Measurements from ENCODE around the gene TNRC6C. TPM values are rescaled to one million over a fixed set of nuclear protein-coding genes. Genes with fewer than 3 reads are reported as not detected.

The TNRC6C gene
- total RNA-seq, 3 donors from 2014 or later (not counting 1 experiment from before 2014, with no cell fraction given) = 74.3 to 100 (median 76.3) TPM

GRCh38 chr17:77923776-77924513 lies 34.6 kb upstream of the TNRC6C start:
- Histone ChIP-seq H3K27ac (ENCODE audit: low read length) (no peak overlapping the region), H3K9me3 (ENCODE audit: control insufficient read depth, insufficient read depth, low read length) (no peaks in the 10 kb centered on the region), H3K4me3 (ENCODE audit: low read length) (no peak overlapping the region), H3K36me3 (ENCODE audit: control insufficient read depth, insufficient read depth, low read length) (no peaks in the 10 kb centered on the region), H3K4me1 (ENCODE audit: control insufficient read depth, insufficient read depth, low read length) (peaks cover 2% of the 10 kb centered on the region), H3K27me3 (ENCODE audit: control insufficient read depth, insufficient read depth, low read length) (no peaks in the 10 kb centered on the region)
- Mint-ChIP-seq H3K4me1 (peaks cover 0 to 14% of the 10 kb centered on the region in 2 donors), H3K36me3 (no peaks in the 10 kb centered on the region), H3K27ac (no peak overlapping the region), H3K4me3 (no peak overlapping the region), H3K9me3 (no peaks in the 10 kb centered on the region), H3K27me3 (ENCODE audit: low read depth in 2 of 2) (peaks cover 9 to 11% of the 10 kb centered on the region in 2 donors)
- 76% methylated on average over 10 of the region's 10 CpGs for WGBS (ENCODE audit: insufficient coverage)
- intact Hi-C loops (cut with micrococcal nuclease) = no loop called here
- ATAC-seq (no peak), DNase-seq (no peak)
- TF ChIP-seq CTCF (IDR thresholded peaks at IDR 0.05) = no peak

GRCh38 chr17:77924757-77925336 lies 33.7 kb upstream of the TNRC6C start:
- intact Hi-C loops (cut with micrococcal nuclease) = no loop called here
- no peaks in the 10 kb centered on the region for H3K9me3 Mint-ChIP-seq
- 77% methylated on average over 13 of the region's 14 CpGs for whole genome bisulfite sequencing (ENCODE audit: insufficient coverage)
- Histone ChIP-seq H3K36me3 (ENCODE audit: control insufficient read depth, insufficient read depth, low read length) (no peaks in the 10 kb centered on the region), H3K27me3 (ENCODE audit: control insufficient read depth, insufficient read depth, low read length) (no peaks in the 10 kb centered on the region), H3K27ac (ENCODE audit: low read length) (no peak overlapping the region), H3K4me3 (ENCODE audit: low read length) (no peak overlapping the region), H3K4me1 (ENCODE audit: control insufficient read depth, insufficient read depth, low read length) (peaks cover 10% of the 10 kb centered on the region), H3K9me3 (ENCODE audit: control insufficient read depth, insufficient read depth, low read length) (no peaks in the 10 kb centered on the region)
- H3K4me1 Mint-ChIP-seq = peaks cover 0 to 18% of the 10 kb centered on the region in 2 donors
- DNase-seq = no peak
- H3K27ac Mint-ChIP-seq = no peak overlapping the region
- H3K27me3 Mint-ChIP-seq (ENCODE audit: low read depth in 2 of 2) = peaks cover 0 to 2% of the 10 kb centered on the region in 2 donors
- no peak for ATAC-seq
- H3K36me3 Mint-ChIP-seq = no peaks in the 10 kb centered on the region
- H3K4me3 Mint-ChIP-seq = no peak overlapping the region
- TF ChIP-seq CTCF (IDR thresholded peaks at IDR 0.05) = no peak

GRCh38 chr17:77925831-77926543 lies 32.5 kb upstream of the TNRC6C start:
- H3K36me3 Mint-ChIP-seq = no peaks in the 10 kb centered on the region
- H3K9me3 Mint-ChIP-seq = no peaks in the 10 kb centered on the region
- TF ChIP-seq CTCF (IDR thresholded peaks at IDR 0.05) = no peak
- H3K27me3 Mint-ChIP-seq (ENCODE audit: low read depth in 2 of 2) = peaks cover 0 to 3% of the 10 kb centered on the region in 2 donors
- peaks cover 0 to 20% of the 10 kb centered on the region in 2 donors for H3K4me1 Mint-ChIP-seq
- ATAC-seq (no peak), DNase-seq (no peak)
- Histone ChIP-seq H3K36me3 (ENCODE audit: control insufficient read depth, insufficient read depth, low read length) (no peaks in the 10 kb centered on the region), H3K4me1 (ENCODE audit: control insufficient read depth, insufficient read depth, low read length) (peaks cover 10% of the 10 kb centered on the region), H3K27ac (ENCODE audit: low read length) (no peak overlapping the region), H3K4me3 (ENCODE audit: low read length) (no peak overlapping the region), H3K27me3 (ENCODE audit: control insufficient read depth, insufficient read depth, low read length) (no peaks in the 10 kb centered on the region), H3K9me3 (ENCODE audit: control insufficient read depth, insufficient read depth, low read length) (no peaks in the 10 kb centered on the region)
- no peak overlapping the region for H3K4me3 Mint-ChIP-seq
- WGBS (ENCODE audit: insufficient coverage) = 95% methylated on average over 11 of the region's 11 CpGs
- H3K27ac Mint-ChIP-seq = no peak overlapping the region
- intact Hi-C loops (cut with micrococcal nuclease) = no loop called here
